OCI-LY1 (cell line): ENCODE results near the gene EHD1.

Experiments
- H2AFZ ChIP-seq: fragments of 200-600 bp; sonication (generic), shearing (Covaris generic); 2 replicates; pipeline ENCODE4 v1.6.0; 2014; ENCODE audit warnings: antibody characterized with exemption, mild to moderate bottlenecking, low read length
- H3F3A ChIP-seq: fragments of 200-600 bp; sonication (generic), shearing (Covaris generic); 2 replicates; pipeline ENCODE4 v1.6.0; 2014; ENCODE audit warnings: mild to moderate bottlenecking, antibody characterized with exemption, low read length, moderate library complexity; ENCODE audit not compliant: insufficient read depth
- H3K27ac ChIP-seq: fragments of 200-600 bp; sonication (generic); 2 replicates; pipeline ENCODE4 v1.5.1; 2014; ENCODE audit warnings: low read length, mixed run types, mild to moderate bottlenecking, low read depth; ENCODE audit not compliant: poor library complexity, severe bottlenecking
- H3K27me3 ChIP-seq: fragments of 200-600 bp; sonication (generic); 2 replicates; pipeline ENCODE4 v1.6.0; 2014; ENCODE audit warnings: antibody characterized with exemption, mild to moderate bottlenecking, low read length, moderate library complexity; ENCODE audit not compliant: insufficient read depth
- H3K36me3 ChIP-seq: fragments of 200-600 bp; sonication (generic); 2 replicates; pipeline ENCODE4 v1.6.1; 2014; ENCODE audit warnings: mild to moderate bottlenecking, antibody characterized with exemption, low read length, moderate library complexity, mixed read lengths; ENCODE audit not compliant: insufficient read depth
- H3K4me1 ChIP-seq: fragments of 200-600 bp; sonication (generic); 2 replicates; pipeline ENCODE4 v1.5.1; 2014; ENCODE audit warnings: mild to moderate bottlenecking, low read length, moderate library complexity; ENCODE audit not compliant: insufficient read depth, severe bottlenecking
- H3K4me2 ChIP-seq: fragments of 200-600 bp; sonication (generic), shearing (Covaris generic); 2 replicates; pipeline ENCODE4 v1.6.1; 2014; ENCODE audit warnings: low read length
- H3K4me3 ChIP-seq: fragments of 200-600 bp; sonication (generic); 2 replicates; pipeline ENCODE4 v1.5.1; 2014; ENCODE audit warnings: low read length, low read depth, mild to moderate bottlenecking, mixed read lengths; ENCODE audit not compliant: poor library complexity, severe bottlenecking
- H3K79me2 ChIP-seq: fragments of 200-600 bp; shearing (Covaris generic); 2 replicates; pipeline ENCODE4 v1.6.1; 2016; ENCODE audit warnings: mixed run types, low read length, mixed read lengths; ENCODE audit not compliant: insufficient read depth
- H3K9ac ChIP-seq: fragments of 200-600 bp; sonication (generic), shearing (Covaris generic); 2 replicates; pipeline ENCODE4 v1.6.1; 2014; ENCODE audit warnings: mild to moderate bottlenecking, low read length, mixed read lengths
- H3K9me2 ChIP-seq: fragments of 200-600 bp; sonication (generic), shearing (Covaris generic); 2 replicates; pipeline ENCODE4 v1.6.1; 2014; ENCODE audit warnings: low read depth, mild to moderate bottlenecking, low read length, mixed read lengths
- H3K9me3 ChIP-seq: fragments of 200-600 bp; shearing (Covaris generic); 2 replicates; pipeline ENCODE4 v1.6.1; 2014; ENCODE audit warnings: low read length, mixed read lengths
- H4K20me1 ChIP-seq: fragments of 200-600 bp; sonication (generic), shearing (Covaris generic); 2 replicates; pipeline ENCODE4 v1.6.0; 2016; ENCODE audit warnings: mild to moderate bottlenecking, low read length; ENCODE audit not compliant: insufficient read depth
- CTCF ChIP-seq: fragments of 200-600 bp; sonication (generic), shearing (Covaris generic); IDR thresholded peaks from 2 replicates; pipeline ENCODE4 v1.5.1; 2017; ENCODE audit warnings: mild to moderate bottlenecking, antibody characterized with exemption, low read length, moderate library complexity, mixed read lengths
- EZH2 ChIP-seq: fragments of 200-600 bp; sonication (generic), shearing (Covaris generic); IDR thresholded peaks from 2 replicates; pipeline ENCODE4 v1.8.0; 2017; ENCODE audit warnings: borderline replicate concordance, mixed run types, mild to moderate bottlenecking, antibody characterized with exemption, low read length, moderate library complexity, mixed read lengths

The EHD1 gene

GRCh38 chr11:64814712-64815187 lies 63.7 kb downstream of the EHD1 start:
- no peak overlapping the region for H2AFZ ChIP-seq
- no peaks in the 10 kb centered on the region for H3K36me3 ChIP-seq
- H3K4me1 ChIP-seq, result peaks cover 17% of the 10 kb centered on the region
- no peaks in the 10 kb centered on the region for H3K79me2 ChIP-seq
- 0 out of 2 replicates have a peak, but pooled peaks cover 3% of the 10 kb centered on the region for H3F3A ChIP-seq
- TF ChIP-seq EZH2, result no peak
- no peak for TF ChIP-seq CTCF
- H3K9me3 ChIP-seq, result no peaks in the 10 kb centered on the region
- no peak overlapping the region for H3K9ac ChIP-seq
- H3K27ac ChIP-seq, result peak overlapping the region; percentile 55
- no peak overlapping the region for H3K4me3 ChIP-seq
- H3K4me2 ChIP-seq, result no peak overlapping the region; the same call in 1 of the 2 replicates
- no peaks in the 10 kb centered on the region for H3K27me3 ChIP-seq
- no peaks in the 10 kb centered on the region for H4K20me1 ChIP-seq
- H3K9me2 ChIP-seq, result no peaks in the 10 kb centered on the region

GRCh38 chr11:64813826-64814225 lies 64.6 kb downstream of the EHD1 start:
- Histone ChIP-seq H3K4me3 (no peak overlapping the region), H3K9me2 (no peaks in the 10 kb centered on the region), H3K9ac (no peak overlapping the region), H3K27ac (peak overlapping the region; percentile 55), H3K79me2 (no peaks in the 10 kb centered on the region), H3K4me2 (no peak overlapping the region), H3K4me1 (peaks cover 27% of the 10 kb centered on the region), H2AFZ (no peak overlapping the region), H3K36me3 (no peaks in the 10 kb centered on the region), H3K27me3 (no peaks in the 10 kb centered on the region), H4K20me1 (no peaks in the 10 kb centered on the region), H3F3A (0 out of 2 replicates have a peak, but pooled peaks cover 3% of the 10 kb centered on the region), H3K9me3 (no peaks in the 10 kb centered on the region)
- TF ChIP-seq EZH2 (no peak), CTCF (no peak)

- peaks cover 27% of the 10 kb centered on the region for H3K4me1 ChIP-seq
- peaks cover 19% of the 10 kb centered on the region; the same call in 1 of the 2 replicates for H3K36me3 ChIP-seq
- no peaks in the 10 kb centered on the region for H3K9me2 ChIP-seq
- H3F3A ChIP-seq, result 0 out of 2 replicates have a peak, but pooled peaks cover 3% of the 10 kb centered on the region
- H3K27ac ChIP-seq, result peak overlapping the region; percentile 66
- peak overlapping the region; percentile 94 for H3K9ac ChIP-seq
- peak overlapping the region; percentile 15; the same call in 1 of the 2 replicates for H2AFZ ChIP-seq
- H3K27me3 ChIP-seq, result no peaks in the 10 kb centered on the region
- H4K20me1 ChIP-seq, result no peaks in the 10 kb centered on the region
- peak overlapping the region; percentile 79 for H3K4me2 ChIP-seq
- no peaks in the 10 kb centered on the region for H3K9me3 ChIP-seq
- H3K79me2 ChIP-seq, result no peaks in the 10 kb centered on the region
- H3K4me3 ChIP-seq, result peak overlapping the region; percentile 91
- TF ChIP-seq CTCF (no peak), EZH2 (no peak)
Measured at GRCh38 chr11:64810891-64811272, 67.5 kb downstream of the EHD1 start.
